GM10248 (cell line): Measurements from ENCODE around the gene VPS13A.

Experiments used
- CTCF ChIA-PET: fragments of 300-600 bp; sonication (Branson Sonifier 250); formaldehyde crosslinking; extraction: SDS; loops from one replicate; lab custom pipeline; 2021; ENCODE audit warnings: antibody characterized with exemption; lab: Yijun Ruan, JAX
- POLR2A ChIA-PET: fragments of 350-650 bp; sonication (Branson Sonifier 250); formaldehyde crosslinking; extraction: SDS; loops from one replicate; lab custom pipeline; 2020; ENCODE audit warnings: antibody characterized with exemption; lab: Yijun Ruan, JAX
- DNase-seq: peaks from one replicate; pipeline ENCODE4 v3.0.0; 2012; ENCODE audit errors: extremely low spot score
- TF ChIP-seq, protein P1 (sequence below): IDR thresholded peaks from 2 replicates; pipeline ENCODE4 v1.5.1; 2012; ENCODE audit warnings: mild to moderate bottlenecking, low read depth; ENCODE audit errors: extremely low read depth, missing control alignments, control extremely low read depth

VPS13A gene

DNA sequence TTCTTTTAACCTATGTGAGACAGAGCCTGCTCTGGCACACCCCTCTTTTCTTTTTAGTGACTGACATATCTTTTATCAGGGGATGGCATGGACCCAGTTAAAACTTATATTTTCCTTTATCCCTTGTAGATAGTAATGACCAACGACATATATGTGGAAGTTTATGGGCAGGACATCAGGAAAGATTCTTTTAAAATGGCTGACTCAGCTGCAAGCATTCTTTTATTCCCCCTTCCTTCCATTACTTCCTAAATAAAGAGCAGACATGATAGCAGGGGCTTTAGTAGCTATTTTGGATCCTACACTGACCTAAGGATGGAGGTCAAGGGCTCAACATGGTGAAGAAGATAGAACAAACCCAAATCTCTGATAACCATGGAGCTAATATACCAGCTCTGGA lies 25.0 kb upstream of the VPS13A start:
- no peak for DNase-seq
- POLR2A ChIA-PET: no interaction called here
- TF ChIP-seq, protein P1, sequence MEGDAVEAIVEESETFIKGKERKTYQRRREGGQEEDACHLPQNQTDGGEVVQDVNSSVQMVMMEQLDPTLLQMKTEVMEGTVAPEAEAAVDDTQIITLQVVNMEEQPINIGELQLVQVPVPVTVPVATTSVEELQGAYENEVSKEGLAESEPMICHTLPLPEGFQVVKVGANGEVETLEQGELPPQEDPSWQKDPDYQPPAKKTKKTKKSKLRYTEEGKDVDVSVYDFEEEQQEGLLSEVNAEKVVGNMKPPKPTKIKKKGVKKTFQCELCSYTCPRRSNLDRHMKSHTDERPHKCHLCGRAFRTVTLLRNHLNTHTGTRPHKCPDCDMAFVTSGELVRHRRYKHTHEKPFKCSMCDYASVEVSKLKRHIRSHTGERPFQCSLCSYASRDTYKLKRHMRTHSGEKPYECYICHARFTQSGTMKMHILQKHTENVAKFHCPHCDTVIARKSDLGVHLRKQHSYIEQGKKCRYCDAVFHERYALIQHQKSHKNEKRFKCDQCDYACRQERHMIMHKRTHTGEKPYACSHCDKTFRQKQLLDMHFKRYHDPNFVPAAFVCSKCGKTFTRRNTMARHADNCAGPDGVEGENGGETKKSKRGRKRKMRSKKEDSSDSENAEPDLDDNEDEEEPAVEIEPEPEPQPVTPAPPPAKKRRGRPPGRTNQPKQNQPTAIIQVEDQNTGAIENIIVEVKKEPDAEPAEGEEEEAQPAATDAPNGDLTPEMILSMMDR: no peak
- CTCF ChIA-PET: interaction anchor here (0.9 to 3.8 kb wide), 8 partner anchors 8 to 342 kb away, joined by 3 to 29 read pairs (median 9); no protein-coding TSS in a partner anchor

DNA sequence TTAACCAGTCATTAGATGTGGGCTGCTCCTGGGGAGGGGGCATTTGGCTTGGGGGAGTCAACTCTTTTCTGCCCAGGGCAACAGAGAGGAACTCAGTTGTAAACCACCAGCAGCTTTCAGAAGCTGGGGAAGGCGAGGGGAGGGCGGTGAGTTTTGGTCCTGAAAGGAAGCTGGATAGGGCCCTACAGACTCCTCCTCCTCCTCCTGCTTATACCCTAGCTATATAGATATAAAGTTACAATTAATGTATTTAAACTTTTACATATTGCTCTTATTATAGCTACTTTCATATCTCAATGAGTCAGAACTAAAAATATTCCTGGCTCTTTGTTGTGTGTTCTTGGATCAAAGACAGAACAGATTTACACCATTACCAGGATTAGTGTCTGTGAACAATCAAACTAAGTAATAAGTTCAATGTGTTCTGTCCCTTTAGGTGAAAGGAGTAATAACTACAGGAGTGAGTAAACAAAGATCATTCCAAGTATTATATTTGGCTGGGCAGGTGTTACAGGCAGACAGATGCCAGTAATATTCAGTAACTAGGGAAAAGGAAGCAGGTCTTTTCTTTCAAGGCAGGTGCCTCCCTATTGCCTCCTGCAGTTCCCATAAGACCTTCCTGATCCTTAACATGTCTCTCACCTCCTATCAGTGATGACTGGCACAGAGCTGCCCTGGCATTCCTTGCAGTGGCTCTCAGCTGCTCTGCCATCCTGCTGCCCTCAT lies 20.5 kb upstream of the VPS13A start:
- ChIA-PET POLR2A (no interaction called here), CTCF (interaction anchor here (1.1 to 3.0 kb wide), 4 partner anchors 8 to 301 kb away, joined by 3 to 14 read pairs (median 6); no protein-coding TSS in a partner anchor)
- TF ChIP-seq, protein P1: no peak
- no peak for DNase-seq

DNA sequence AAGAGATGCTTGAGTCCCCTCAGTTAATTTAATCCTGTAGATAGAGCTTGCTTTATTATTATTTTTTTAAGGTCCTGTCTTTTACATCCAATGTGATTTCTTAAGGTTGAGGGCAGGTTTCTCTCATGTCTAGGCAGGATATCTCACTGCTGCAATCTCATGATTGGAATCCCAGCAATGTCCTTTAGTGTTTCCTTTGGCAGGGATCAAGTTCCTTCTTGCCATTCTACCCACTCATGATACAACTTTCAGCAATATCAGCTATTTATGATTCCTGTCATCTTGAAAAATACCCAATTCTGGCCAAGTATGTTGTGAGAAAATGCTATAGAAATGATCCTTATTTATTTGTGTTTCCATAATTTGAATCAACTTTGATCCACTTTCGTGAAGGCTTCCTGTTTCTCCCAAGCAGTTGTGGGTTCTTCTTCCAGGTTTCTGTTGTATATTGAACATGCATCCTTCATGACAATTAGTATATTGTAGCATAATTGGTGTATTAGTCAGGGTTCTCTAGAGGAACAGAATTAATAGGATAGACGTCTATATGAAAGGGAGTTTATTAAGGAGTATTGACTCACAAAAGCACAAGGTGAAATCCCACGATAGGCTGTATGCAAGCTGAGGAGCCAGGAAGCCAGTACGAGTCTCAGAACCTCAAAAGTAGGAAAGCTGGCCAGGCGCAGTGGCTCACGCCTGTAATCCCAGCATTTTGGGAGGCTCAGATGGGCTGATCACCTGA lies 18.4 kb upstream of the VPS13A start:
- ChIA-PET CTCF (interaction anchor here (2.2 to 3.0 kb wide), 4 partner anchors 8 to 298 kb away, joined by 6 to 14 read pairs (median 10); no protein-coding TSS in a partner anchor), POLR2A (no interaction called here)
- TF ChIP-seq, protein P1: no peak
- DNase-seq: no peak

DNA sequence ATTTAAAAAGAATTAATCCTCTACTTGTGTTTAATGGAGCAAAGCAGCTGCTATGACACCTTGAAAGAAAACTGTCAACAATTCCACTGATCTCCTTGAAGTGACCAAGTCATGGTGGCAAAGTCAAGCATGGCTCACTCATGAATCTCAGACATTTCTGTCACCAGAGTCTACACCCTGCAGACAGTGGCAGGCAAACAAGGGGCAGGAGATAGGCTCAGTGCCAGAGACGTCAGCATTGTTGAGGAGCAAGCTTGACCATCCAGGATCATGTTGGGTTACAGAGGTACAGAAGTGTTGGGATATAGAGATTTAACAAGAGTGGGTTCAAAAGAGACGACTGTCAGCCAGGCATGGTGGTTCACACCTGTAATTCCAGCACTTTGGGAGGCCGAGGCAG lies 16.1 kb upstream of the VPS13A start:
- TF ChIP-seq, protein P1: no peak
- ChIA-PET POLR2A (no interaction called here), CTCF (interaction anchor here (2.7 kb wide), 1 partner anchor 10 kb away, joined by 13 read pairs; no protein-coding TSS in a partner anchor)
- DNase-seq: no peak

DNA sequence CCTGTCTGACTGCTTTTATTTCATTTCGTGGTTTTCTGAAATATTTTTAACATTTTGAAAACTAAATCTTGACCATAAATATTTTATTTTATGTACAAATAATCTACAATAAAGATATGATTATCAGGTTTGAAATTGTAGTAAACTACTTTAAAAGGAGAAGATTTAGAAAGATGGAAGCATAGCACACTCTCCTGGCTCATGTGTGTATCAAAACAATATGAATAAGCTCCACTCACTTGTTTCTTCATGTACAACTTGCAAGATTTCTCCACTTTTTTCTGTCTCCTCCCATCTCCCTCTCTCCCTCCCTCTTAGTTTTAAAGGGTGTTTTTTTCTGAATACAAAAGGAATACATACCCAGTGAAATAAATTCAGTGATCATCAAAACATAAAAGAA lies 15.4 kb upstream of the VPS13A start:
- CTCF ChIA-PET: interaction anchor here (2.5 kb wide), 1 partner anchor 9 kb away, joined by 13 read pairs; no protein-coding TSS in a partner anchor
- DNase-seq: no peak
- POLR2A ChIA-PET: no interaction called here
- TF ChIP-seq, protein P1: no peak

DNA sequence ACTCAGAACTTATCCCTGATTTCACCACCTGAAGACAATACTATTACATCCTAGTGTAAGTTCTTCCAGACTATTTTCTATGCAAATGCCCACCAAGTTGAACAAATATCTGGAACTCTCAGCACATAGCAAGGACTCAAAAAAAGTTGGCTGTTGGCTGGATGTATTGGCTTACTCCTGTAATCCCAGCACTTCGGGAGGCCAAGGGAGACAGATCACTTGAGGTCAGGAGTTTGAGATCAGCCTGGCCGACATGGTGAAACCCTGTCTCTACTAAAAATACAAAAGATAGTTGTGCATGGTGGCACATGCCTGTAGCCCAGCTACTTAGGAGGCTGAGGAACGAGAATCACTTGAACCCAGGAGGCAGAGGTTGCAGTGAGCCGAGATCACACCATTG lies 15.0 kb upstream of the VPS13A start:
- CTCF ChIA-PET: interaction anchor here (2.5 kb wide), 1 partner anchor 9 kb away, joined by 13 read pairs; no protein-coding TSS in a partner anchor
- DNase-seq: no peak
- TF ChIP-seq, protein P1: no peak
- POLR2A ChIA-PET: no interaction called here
